Activated CD8-positive, alpha-beta memory T cell treated with anti-CD3 and anti-CD28 coated beads for 1 hour (primary cell): ENCODE measurements around the gene BCL2L14.

Source experiments
- DNase-seq, 2 donors: peaks; one replicate each; pipeline ENCODE4 v3.0.0-alpha.2; 2020; ENCODE audit warnings: low read depth in 1 of 2; ENCODE audit errors: extremely low read depth in 1 of 2

BCL2L14 gene

DNA sequence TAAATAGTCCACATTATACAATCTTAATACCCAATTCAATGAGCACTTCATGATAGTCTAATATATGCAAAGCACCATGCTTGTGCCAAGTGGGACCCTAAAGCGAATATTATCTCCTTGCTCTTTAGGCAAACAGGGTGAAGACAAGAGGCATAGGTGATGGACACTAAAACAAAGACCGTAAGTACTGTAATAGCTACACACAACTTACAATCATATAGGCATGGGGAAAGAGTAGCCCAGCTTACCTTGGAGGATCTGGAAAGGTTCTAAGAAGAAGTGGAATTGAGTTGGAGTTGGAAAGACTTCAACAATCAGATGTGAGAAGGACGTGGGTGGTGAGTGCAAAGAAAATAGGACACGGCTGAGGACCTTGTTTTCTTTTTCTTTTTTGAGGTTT lies 19.1 kb upstream of the BCL2L14 start:
- DNase-seq, result no peak

DNA sequence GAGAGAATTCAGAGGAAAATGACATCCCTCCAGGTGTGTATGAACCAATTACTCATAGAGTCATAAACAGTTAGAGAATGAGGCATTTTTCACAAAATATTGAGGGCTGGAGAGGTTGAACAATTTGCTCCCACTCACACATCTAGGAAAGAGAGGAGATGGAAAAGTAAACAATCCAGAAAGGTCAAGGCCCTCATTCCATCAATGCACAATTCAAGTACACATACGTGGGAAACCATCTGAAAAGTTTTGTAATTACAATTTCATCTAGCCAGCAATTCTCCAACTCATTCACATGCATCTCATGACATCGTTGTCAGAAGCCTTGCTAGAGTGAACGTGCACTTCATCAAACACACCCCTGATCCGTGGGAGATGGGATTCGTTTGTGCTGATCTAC lies 15.7 kb upstream of the BCL2L14 start:
- DNase-seq, result no peak

GRCh38 chr12:12056951-12057350 lies 13.8 kb upstream of the BCL2L14 start:
- no peak for DNase-seq

DNA sequence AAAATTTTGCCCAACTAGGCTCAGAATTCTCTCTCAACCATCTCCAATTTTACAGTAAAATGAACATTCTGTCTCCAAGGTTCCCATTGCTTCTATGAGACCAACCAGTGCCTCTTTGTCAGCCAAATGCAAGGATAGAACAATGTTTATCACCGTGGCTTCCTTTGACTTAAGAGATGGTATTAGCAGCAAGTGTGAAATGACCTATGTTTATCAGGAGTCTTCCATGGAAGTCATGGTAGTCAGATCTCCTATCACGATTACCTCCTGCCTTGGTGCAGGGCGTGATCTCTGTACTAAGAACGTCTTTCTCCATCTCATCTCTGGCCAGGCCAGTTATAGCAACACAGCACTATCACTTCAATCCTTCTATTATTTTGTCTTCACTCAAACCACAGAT lies 6.1 kb upstream of the BCL2L14 start:
- no peak for DNase-seq

DNA sequence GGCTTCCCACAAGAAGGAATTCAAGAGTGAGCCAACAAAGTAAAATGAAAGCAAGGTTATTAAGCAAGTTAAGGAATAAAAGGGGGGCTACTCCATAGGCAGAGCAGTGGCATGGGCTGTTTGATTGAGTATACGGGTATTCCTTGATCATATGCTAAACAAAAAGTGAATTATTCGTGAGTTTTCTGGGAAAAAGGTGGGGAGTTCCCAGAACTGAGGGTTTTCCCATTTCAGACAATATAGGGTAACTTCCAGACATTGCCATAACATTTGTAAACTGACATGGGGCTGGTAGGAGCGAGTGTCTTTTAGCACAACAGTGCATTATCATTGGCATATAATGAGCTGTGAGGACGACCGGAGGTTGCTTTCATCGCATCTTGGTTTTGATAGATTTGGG lies 2.0 kb upstream of the BCL2L14 start:
- DNase-seq, result no peak

DNA sequence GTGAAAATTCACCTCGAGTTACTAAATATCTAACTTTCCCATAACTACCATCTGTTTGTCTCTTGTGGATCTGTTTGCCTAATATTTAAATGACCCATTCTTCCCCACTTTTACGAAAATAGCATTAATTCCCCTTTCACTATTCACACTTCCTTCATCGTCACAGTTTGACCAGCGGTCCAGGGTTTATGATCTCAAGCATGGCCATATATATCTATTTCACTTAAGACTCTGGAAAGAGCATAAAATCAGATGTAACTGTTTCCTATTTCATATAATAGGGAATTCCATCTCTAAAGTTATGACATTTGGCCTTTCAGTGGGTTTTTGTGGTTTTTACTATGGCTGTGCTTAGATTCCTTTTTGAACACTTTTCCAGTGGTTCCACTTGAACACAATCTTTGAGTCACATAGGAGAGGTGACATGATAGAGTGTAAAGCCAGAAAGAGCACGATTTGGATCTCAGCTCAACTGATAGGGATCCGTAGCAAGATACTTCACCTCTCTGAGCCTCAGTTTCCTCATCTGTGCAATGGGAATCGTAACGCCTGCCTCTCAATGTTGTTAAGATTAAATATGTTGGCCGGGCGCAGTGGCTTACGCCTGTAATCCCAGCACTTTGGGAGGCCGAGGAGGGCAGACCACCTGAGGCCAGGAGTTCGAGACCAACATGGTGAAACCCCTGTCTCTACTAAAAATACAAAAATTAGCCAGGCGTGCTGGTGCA lies 754 bp upstream of the BCL2L14 start:
- no peak for DNase-seq

- DNase-seq, result peak in 1 of 2 donors; percentile 3
These were observed 1.5 kb downstream of the BCL2L14 start for GRCh38 chr12:12072064-12072760.

- no peak for DNase-seq
These were observed 8.6 kb downstream of the BCL2L14 start for GRCh38 chr12:12079291-12079690.

GRCh38 chr12:12081836-12082497 lies 11.2 kb downstream of the BCL2L14 start:
- DNase-seq, result no peak

DNA sequence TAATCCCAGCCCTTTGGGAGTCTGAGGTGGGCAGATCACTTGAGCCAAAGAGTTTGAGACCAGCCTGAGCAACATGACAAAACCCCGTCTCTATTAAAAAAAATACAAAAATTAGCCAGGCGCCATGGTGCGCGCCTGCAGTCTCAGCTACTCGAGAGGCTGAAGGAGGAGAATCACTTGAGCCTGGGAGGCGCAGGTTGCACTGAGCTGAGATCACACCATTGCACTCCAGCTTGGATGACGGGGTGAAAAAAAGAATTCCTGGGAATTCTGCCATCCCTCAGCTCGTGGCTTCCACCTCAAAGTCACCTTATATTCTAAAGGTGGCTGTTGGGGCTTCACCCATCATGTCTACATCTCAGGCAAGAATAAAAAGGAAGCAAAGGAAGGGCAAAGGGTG lies 12.9 kb downstream of the BCL2L14 start:
- DNase-seq, result no peak

DNA sequence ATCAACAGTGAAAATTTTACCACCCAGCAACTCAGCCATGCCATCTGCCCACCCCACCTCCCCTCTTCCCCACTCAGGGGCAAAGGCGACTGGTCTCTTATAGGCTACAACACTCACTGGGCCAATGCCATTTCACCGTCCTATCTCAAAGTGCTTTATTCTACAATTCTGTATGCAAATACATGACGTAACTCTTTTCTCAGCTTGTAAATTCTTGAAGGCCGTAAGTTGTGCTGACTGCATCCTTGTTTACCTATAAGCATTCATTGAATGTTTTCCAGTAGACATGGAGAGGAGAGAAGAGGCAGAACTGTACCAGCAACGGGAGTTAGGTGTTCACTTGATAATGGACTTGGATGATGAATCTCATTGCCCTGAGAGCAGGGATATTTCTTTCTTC lies 15.6 kb downstream of the BCL2L14 start:
- no peak for DNase-seq

DNA sequence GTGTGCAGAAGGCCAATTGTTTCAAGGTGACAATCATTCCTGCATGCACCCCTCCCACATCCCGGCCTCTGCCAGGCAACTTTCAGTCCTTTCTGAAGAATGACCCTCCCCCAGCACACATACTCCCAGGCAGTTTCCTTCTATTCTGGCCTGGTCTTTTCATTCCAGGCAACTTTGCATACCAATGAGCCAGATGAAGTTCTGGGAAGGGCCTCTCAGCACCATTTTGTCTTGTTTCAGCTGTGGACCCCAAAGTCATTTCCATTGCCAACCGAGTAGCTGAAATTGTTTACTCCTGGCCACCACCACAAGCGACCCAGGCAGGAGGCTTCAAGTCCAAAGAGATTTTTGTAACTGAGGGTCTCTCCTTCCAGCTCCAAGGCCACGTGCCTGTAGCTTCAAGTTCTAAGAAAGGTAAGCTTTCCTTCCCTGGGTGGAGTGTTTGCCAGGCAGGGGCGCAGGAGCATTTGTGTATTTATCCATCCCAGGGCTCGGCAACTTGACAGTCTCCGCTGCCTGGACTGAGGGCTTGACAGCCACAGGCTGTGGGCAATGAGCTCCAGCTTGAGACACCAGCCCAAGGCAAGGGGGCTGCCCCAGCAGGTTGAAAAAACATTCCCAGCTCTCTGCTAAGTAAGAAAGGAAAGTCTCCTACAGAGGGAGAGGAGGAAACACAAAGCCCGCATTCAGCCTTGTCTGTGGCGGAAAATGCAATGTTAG lies 16.4 kb downstream of the BCL2L14 start:
- DNase-seq, result no peak

DNA sequence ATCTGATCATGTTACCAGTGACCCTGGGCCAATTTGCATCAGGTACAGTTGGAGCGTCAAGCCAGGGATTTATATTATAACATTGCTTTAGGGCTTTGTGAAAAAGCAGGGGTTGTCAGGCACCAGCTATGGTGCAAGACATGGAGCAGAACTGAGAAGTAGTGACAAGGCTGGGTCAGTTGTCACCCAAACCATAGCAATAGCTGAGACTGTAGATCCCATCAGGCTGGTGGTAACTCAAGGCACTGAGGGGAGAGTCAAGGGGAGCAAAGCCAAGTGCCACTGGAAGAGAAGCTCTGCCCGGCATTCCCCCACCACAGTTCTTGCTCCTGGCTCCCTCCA lies 16.9 kb downstream of the BCL2L14 start:
- no peak for DNase-seq

DNA sequence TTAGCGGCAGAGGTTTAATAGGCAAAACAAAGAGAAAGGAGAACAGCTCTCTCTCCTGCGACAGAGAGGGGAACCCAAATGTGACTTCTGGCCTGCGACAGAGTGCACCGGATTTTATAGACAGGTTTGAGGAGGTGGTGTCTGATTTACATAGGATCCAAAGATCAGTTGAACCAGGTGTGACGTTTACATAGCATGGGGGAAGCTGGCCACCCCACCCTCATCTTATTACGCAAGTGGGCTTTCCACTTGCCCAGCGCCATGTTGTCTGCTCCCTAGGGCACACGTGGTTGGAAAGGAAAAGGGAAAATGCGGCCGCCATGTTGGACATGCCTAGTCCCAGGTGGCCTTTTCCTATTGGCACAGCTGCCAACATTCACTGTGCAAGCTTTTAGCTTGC lies 17.4 kb downstream of the BCL2L14 start:
- DNase-seq, result no peak

DNA sequence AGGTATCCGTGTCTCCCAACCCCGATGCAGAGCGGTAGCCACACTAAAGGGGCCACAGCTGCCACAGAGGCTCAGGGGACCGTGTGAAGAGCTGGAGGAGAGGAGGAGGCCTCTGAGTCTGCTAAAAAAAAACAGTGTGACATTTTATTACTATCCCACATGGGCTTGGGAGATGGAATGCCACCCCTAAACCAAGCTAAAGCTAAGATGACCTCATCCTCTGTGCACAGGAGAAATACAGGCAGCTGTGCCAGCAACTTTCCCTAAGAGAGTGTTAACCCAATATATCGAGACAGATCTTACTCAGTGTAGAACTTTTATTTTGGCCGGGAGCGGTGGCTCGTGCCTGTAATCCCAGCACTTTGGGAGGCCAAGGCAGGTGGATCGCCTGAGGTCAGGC lies 18.0 kb downstream of the BCL2L14 start:
- DNase-seq, result no peak

- DNase-seq, result no peak
These were observed 20.3 kb downstream of the BCL2L14 start for GRCh38 chr12:12091071-12091470.

DNA sequence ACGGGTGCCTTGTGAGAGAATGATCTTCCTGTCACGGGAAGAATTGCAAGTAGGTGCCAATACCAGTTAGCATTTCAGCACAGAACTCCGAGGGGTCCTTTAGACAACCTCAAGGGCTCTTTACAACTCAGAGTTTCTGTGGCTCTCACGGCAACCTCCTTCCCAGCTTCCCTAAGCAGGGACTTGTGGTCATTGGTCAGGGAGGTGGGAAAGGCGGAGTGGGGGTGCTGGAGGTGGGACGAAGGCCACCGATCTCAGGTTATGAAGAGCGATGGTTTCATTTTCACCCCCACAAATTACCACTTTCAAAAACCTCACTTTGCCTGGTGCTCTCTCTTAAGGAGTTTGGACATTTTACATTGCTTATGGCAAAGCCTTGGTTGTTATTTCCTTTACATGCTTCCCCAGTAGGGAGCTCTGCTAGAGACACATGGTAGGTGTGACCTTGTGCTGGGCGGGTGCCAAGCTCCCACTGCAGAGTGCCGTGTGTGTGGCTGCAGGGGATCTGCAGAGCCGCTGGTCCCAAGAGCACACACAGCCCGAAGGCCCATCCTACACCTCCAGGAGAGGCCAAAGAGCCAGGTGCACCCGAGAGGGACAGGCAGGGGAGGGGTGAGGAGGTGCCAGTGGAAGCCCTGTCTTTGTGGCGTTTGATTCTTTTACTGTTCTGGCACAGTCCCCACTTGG lies 21.4 kb downstream of the BCL2L14 start:
- DNase-seq, result no peak

DNA sequence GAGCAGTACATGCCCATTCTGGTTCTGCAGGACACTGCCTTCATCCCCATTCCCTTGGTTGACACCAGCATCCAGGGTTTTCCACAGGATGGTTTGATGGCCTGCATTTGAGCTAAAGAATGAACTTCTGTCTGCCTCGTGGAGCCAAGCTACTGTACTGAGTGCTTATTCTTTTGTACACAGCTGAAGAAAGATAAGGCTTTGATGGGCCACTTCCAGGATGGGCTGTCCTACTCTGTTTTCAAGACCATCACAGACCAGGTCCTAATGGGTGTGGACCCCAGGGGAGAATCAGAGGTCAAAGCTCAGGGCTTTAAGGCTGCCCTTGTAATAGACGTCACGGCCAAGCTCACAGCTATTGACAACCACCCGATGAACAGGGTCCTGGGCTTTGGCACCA lies 23.7 kb downstream of the BCL2L14 start:
- DNase-seq, result no peak

DNA sequence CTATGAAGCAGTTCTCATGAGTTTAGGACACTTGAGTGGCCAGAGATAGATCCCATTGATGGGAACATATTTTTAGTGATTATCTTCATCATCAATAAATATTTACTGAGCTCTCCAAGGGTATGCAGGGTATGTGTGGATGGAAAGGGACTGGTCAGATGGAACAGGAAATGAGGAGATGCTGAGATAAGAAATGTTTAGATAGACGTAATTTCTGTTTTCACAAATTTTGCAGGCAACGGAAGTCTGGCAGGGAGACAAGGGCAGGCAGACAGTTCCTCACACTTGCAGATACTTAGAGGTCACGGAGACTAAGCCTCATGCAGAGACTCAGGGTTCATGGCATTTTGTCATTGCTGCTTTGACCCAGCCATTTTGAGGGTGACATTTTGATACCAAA lies 24.3 kb downstream of the BCL2L14 start:
- DNase-seq, result no peak

GRCh38 chr12:12097891-12098690 lies 27.4 kb downstream of the BCL2L14 start:
- no peak for DNase-seq
